TTC549 (cell line): Measurements from ENCODE around the gene SPATS2L.

Experiments
- FAIRE-seq: peaks from 2 replicates; lab custom pipeline; 2012; peaks lifted over from hg19 to GRCh38; lab: Jason Lieb, UNC

Gene SPATS2L

DNA sequence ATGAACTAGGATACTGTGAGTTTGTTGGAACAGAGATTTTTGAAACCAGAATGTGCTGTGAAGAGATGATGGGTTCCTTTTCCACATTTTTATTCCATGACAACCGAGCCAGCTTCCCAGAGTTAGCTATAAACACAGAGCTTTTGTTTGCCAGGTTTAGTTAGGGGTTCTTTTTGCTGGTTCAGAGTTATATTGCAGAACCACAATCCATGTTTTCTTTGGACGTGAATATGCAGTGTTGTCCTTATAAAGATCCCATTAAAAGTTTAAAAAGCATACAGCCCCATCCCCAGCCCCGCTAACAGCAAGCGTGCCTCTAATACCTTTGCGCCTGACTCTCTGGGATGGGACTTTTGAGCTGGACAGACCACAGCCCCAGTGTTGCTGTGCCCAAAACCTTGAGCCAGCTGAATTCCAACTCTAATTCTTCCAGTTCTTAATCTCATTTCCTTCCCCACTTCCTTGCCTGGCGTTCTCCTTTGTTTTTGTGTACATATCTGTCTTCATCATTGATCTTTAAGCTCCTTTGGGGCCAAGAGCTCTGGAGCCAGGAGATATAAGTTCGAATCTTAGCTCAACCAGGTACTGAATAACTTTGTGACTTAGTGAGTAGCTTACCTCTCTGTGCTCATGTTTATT lies 72.3 kb downstream of the SPATS2L start:
- FAIRE-seq, result no peak

DNA sequence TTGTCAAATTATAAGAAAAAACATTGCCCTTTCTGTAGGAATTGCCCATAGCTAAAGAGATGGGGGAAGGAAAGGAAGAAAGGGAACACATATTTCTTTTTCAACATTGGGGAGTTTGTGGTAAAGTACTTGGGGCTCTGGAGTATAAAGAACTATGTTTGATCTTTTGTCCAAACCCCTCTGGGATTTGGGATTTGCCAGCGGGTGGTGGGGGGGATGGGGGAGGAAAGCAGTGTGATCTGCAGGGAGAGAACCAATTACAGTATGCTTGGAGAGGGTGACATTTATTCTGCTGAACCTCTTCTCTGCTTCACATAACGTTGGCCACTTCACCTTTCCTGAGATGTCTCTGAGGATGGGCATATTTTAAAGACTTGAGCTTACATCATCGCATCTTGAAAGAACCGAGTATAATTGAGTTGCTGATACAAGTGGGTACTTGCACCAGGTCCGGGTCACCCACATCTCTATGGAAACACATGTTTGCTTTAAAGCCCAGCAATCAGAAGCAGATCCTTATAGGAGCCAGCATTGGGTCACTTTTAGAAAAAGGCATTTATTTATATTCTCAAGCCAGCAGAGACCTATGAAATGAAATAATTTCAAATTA lies 73.1 kb downstream of the SPATS2L start:
- FAIRE-seq, result no peak

DNA sequence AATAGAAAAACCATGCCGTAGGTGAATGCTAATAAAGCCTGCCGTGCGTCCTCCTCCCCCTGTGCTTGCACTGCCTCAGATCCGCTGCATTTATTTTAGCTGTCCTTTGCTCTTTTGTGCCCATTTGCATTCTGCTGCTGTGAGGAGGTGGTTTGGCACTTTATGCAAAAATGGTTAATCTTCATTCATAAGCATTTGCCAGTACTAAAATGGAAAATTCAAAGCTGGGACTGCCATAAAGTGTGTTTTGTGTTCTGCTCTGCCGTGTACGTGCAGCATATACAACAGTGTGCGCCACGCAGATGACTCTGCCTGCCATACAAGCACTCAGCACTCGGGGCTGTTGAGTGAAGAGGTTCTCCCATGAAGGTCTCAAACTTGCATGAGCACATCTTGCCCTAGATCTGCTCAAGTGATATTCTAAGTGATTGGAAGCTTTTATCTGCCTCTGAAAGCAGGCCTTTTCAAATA lies 73.6 kb downstream of the SPATS2L start:
- no peak for FAIRE-seq

DNA sequence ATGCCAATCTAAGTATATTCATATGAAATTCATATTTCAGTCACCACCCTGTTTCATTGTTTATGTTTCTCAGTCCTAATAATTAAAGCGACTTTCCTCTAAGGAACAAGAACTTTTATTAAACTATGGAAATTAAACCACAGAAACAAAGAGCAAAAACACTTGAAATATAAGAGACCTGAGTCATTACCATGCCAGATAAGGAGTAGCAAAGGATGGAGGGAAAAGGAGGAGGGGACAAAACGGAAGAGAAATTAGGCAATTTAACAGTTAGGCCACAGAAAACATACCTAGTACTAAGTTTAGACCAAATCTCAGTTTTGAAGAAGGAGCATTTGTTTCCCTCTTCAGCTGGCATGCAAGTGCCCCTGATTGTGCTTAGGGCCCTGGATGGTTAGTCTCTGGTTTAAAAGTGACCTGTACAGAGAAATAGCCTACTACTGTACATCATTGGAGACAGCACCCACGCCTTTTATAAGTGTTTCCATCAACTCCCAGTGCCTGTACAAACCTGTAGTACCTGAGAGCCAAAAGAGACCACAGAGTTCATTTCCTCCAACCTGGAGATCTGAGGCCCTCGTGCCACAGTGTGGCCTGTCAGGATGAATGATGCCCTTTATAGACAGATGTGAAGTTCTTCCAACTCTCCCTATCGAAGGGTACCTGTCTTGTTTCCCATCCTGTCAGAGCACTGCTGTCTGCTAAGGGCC lies 74.5 kb downstream of the SPATS2L start:
- FAIRE-seq, result no peak

DNA sequence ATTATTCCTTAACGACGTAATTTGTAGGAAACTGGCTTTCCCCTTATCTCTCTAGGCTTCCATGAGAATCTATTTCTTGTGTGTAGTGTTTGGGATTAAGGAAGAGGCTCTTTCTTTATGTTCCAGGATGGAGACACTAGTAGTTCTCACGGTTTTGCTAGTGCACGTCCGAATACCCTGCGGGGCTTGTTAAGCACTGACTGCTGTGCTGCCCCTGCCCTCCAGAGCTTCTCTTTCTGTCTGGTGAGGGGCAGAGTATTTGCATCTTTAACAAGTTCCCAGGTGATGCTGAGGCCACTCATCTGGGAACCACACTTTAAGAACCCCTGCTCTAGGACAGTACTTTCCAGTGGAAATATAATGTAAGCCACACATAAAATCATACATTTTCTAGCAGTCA lies 76.4 kb downstream of the SPATS2L start:
- FAIRE-seq, result no peak

DNA sequence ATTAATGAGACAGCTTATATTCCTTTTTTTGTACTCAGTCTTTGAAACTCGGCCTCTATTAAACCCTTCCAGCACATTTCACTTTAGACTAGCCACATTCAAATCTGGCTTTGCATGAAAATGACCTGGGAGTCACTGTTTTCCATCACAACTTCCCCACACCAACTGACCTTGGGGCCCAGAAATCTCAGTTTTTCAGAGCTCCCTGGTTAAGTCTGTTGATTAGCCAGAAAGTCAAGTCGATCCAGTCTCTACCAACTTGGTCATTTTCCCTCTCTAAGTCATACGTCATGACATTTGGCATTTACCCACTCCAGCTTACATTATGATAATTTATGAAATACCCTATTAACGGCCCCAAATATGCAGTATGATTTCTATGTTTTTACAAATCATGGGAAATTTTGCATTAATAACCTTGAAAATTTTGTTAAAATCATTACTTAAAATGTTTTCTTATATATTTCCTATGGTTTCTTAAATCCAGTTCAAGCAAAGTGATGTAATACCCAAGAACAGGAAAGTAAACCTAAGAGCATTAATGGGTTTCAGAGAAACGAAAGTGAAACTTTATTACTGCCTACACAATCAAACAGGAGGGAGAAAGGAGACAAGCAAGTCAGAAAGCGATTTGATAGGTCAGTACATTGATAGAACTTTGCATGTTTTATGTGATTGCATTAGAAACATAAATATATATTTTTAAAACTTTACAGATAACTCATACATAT lies 77.1 kb downstream of the SPATS2L start:
- no peak for FAIRE-seq

DNA sequence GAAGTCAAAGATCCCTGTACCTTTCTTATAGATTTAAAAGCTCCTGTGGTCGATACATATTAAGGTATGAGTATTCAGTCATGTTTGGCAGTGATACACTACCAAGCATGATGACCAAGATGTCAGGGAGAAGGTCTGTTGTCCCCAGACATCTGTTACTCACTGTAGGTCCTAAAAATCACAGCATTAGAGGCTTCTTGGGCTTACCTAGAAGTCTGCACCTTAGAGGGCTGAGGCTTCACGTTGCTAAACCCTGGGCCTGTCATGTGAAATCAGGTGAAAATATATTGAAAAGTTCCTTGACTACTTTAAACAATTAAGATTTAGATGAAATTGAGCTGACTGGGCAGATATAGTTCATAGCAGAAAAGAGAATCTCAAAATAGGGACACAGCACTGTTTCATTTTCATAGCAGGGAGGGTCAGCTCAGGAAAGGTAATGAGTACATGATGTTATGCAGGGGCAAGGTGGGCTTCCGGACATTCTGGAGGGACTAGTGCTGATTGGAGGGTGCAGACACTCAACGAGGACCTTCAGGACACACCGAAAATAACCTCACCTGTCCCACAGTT lies 78.7 kb downstream of the SPATS2L start:
- no peak for FAIRE-seq

DNA sequence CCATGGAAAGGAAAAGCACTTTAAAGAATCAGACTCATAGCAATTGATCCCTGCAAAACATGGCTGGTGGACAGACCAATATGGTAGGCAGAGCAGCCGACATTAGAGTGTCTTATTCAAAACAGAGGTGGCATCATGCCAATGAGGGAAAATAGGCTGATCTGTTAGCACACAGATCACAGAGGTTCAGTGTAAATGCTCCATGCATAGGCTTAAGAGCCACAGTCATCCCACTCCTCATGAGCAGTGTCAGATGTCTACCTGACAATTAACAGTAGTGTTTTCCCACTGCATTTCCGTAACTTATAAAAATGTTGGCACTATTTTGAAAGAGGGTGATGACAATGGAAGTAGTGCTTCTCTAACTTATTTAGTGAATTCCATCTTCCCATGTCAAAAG lies 86.7 kb downstream of the SPATS2L start:
- FAIRE-seq, result no peak

DNA sequence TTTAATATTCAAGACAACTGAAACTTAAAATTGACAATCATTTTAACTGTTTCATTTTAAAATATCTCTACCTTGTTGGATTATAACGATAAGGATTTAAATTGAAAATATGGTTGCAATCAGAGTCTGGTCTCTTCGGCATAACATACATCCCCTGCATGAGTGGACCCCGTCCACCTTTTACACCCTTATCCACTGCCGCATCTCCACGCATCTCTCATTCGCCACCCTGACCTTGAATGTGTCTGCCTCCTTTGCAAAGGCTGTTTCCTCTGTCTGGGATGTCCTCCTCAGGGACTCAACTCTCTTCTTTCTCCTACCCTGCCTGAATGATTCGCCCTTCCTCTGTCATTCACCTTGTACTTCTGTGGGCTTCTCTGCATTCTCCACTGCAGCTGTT lies 87.6 kb downstream of the SPATS2L start:
- no peak for FAIRE-seq

DNA sequence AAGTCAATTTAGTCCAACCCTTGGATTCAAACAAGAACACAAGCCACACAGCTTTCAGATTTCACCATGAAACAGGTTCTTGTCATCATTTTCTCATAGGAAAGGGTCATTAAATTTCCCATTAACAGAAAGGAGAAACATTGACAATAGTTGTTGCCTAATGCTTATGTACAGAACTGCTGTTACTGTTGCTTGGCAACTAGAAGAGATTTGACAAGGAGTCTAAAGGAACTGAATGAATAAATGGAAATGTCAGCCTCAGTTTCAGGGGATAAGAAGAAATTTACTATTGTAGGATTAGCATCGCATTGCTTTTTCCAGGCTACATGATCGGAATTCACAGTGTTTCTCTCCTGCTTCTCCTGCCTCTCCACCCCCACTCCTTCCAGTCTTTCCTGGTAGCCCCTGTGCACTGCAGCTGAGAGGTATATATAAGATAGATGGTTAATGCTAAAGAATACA lies 90.3 kb downstream of the SPATS2L start:
- FAIRE-seq, result no peak

DNA sequence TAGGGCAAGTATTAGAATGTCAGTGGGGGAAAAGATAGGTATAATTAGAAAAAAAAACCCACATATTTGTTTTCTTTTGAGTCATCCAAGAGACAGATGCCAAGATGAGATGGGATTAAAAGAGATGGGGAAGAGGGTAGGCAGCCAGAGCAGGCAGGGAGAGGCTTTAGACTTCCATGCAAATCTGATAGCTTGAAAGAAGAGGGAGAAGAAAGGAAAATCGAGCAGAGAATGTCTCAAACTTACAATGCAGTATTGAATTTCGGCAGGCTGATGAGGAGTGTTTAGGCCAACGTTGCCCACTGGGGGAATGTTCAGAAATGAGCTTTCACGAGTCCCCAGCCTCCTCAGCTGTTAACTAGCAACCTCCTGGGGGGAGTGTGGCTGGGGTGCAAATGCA lies 91.3 kb downstream of the SPATS2L start:
- FAIRE-seq, result no peak

DNA sequence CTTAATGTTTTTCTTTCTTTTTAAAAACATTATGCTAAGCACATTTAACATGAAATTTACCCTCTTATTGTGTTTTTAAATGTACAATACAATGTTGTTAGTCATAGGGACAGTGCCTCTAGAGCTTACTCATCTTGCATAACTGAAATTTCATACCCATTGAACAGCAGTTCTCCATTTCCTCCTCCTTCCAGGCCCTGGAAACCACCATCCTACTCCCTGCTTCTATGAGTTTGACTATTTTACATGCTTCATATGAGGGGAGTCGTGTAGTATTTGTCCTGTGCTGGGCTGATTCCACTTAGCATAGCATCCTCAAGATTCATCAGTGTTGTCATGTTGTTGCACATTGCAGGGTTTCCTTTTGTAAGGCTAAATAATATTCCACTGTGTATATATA lies 92.6 kb downstream of the SPATS2L start:
- no peak for FAIRE-seq

DNA sequence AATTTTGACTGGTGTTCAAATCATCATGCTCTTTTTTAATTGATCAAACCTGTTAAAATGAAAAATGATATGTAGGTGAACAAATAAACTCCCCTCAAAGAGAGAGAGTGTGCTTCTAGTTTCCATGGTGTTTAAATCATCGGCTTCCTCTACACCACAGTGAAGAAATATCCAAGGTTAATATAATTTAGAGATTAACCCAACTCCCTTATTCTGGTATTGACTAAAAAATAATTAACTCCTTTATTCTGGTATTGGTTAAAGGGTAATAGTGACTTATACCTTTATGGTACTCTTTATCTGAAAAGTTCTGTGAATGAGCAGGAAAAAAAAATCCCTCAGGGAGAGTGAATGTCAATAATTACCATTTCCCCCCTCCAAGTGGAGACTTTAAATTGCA lies 93.1 kb downstream of the SPATS2L start:
- FAIRE-seq, result no peak

DNA sequence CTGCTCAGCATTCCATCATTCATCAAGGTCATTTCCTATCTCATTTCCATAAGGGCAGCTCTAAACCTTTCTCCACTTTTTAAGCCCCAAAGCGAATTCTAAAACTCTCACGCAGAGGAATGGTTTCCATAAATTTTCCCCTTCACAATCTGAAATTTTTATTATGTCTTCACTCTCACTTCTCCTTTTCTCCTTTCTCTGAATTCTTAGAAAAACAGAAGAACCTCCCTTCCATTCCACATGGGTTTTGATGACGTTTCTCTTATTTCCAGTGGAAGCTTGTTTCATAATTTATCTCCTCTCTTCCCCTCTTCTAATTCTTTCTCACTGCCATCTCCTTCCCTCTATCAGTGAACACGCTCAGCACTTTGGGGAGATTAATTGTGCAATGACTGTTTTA lies 97.3 kb downstream of the SPATS2L start:
- no peak for FAIRE-seq

DNA sequence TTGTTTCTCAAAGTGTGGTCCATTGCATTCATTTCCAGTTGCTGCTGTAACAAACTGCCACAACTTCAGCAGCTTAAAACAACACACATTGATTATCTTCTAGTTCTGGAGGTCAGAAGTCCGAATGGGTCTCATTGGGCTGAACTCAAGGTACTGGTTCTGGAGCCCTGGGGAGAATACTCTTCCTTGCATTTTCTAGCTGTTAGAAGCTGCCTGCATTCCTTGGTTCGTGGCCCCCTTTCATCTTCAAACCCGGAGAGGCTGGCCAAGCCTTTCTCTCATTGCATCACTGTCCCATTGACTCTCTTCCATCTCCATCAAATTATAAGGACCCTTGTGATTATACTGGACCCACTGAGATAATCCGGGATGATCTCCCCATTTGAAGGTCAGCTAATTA lies 98.1 kb downstream of the SPATS2L start:
- no peak for FAIRE-seq

DNA sequence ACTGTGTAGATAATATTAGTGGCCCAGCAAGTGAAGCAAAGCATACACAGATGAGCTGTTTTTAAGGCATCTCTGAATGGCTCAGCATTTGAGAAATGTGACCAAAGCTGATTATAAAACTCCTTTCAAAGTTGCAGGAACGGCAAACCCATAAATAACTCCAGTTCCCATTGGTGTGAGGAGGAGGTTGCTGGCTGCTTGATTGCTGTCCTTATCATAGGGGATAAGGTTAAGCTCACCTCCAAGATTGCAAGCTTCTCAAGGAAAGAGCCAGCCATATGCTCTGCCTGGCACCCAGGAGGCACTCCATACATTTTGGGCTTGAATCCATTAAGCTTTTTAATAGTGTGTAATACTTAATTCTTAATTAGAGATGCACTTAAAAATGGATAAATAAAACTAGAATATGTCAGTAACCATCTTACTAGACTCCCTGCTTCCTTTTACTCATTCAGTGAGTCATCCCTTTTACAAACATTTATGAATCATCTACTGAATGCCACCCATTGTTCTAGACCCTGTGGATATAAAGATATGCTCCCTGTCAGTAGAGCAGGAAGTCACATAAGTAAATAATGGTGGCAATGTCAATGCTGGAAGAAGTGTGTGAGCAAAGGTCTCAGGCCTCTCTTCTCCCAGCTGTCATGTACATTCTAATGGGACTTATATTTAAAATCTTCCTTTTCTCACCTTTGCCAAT lies 99.3 kb downstream of the SPATS2L start:
- no peak for FAIRE-seq

DNA sequence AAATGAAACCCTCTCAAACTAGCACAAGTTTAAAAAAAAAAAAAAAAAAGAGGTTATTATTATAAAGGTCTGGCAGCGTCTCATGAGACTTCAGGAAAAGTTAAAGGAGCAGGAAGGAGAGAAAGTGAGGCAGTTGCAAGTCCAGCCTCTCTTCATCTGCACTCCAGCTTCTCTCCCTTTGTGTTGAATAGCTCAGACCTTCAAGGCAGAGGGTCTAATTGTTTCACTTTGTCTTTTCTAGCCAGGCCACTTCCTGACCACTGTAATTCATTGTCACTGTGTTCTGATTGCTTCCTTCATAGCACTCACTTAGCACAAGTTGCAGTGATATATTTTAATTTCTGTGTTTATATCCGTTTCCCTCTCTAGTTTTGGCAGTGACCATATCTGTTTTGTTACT lies 99.9 kb downstream of the SPATS2L start:
- FAIRE-seq, result no peak

DNA sequence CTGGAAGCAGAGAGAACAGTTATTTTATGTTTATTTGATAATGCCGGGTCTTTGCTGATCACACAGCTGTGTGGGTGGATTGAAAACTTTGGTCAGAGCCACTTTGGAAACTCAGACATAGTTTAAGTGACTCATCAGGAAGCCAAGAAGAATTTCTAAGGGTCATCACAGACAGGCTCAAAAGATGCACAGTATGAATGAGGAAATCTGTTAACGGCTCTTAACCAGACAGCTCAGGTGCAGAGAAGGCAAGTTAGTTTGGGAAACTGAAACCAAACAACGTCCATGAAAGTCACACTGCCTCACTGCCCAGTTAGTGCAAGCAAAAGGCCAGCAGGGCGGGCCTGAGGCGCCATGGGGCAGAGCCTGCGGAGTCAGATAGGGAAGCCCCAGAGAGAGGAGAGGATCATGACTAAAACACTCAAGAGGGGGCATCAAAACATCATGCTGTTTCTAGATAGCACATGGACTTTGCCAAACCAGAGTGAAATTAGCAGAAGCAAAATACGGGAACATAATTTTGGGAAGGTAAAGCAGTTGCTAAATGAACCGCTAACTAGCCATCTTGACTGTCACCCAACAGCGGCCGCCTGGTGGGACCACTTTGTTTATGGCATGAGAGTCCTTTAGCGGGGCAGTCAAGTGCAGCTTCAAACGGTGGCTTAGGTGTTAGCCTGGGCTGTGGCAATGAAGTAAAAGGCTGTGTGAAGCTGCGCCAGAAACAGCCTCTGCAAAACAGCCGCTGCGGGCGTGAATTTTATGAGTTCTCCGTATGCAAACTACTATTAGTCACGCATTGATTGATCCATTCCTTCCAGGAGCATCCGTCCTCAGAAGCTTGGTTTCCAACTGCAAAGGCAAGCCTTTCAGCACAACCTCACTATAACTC lies 102.2 kb downstream of the SPATS2L start:
- no peak for FAIRE-seq

DNA sequence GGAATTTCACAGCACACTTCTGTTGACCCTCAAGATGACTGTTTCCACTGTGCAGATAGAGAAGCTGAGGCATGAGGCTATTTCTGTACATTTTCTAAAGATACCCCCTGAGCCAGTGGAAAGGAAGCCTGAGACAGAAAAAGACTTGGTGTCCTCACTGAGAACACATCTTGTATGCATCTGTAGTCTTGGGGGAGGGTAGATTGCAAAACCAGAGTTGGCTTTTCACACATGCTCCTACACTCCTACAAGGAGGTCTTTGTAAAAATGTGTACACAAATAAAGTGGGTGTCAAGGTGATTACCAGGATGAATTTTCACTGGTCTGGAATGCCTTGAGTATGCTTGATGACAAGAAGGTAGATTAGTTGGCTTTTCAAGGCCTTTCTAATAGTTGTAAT lies 105.3 kb downstream of the SPATS2L start:
- FAIRE-seq, result no peak

DNA sequence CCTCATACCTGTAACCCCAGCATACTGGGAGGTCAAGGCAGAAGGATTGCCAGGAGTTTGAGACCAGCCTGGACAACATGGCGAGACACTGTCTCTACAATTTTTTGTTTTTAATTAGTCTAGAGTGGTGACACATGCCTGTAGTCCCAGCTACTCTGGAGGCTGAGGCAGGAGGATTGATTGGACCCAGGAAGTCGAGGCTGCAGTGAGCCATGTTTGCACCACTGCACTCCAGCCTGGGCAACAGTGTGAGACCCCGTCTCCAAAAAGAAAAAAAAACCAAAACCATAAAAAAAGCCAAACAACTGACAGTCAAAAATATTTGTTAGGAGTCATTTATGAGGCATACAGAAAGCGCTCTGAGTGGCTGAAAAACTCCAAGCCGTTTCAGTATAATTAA lies 107.9 kb downstream of the SPATS2L start:
- no peak for FAIRE-seq

DNA sequence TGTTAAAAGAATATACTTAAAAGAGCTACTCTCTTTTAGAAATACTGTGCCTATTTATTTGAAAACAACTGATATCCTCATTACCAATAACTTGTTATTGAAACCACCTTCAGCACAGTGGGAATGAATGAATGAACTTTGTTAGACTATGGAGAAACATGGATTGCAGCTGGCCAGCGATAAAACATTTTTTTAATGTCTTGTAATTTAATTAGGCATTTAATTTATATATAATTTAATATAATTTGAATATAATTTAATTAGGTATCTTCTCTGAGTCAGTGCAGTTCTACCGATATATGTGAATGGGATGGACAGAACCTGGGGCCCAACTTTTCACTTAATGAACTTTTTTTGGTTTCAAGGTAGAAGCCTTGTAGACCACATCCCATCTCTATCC lies 109.0 kb downstream of the SPATS2L start:
- FAIRE-seq, result no peak
